Kidney (tissue), 14 donors: ENCODE data around the gene TMEM205. TPM values are rescaled to one million over a fixed set of nuclear protein-coding genes. Genes with fewer than 3 reads are reported as not detected.

Experiments used
- DNase-seq, 5 donors: peaks; one replicate each; pipeline ENCODE4 v3.0.0-alpha.2; 2013 to 2020
- FAIRE-seq: peaks from 2 replicates; lab custom pipeline; 2012; peaks lifted over from hg19 to GRCh38; lab: Jason Lieb, UNC
- H3K27ac ChIP-seq, 2 donors: one replicate each; pipeline ENCODE4 v1.7.0; 2013; ENCODE audit warnings: low read depth in 2 of 2, low read length in 2 of 2, inconsistent platforms in 1 of 2
- H3K27me3 ChIP-seq: one replicate; pipeline ENCODE4 v1.7.1; 2013; ENCODE audit warnings: low read length, inconsistent platforms; ENCODE audit not compliant: control insufficient read depth, insufficient read depth
- H3K36me3 ChIP-seq, 3 donors: one replicate each; pipeline versions ENCODE4 v1.7.0 to v1.7.1; 2013; ENCODE audit warnings: low read length in 3 of 3, control low read depth in 1 of 3, inconsistent platforms in 1 of 3; ENCODE audit not compliant: insufficient read depth in 3 of 3, control insufficient read depth in 2 of 3
- H3K4me1 ChIP-seq, 3 donors: one replicate each; pipeline versions ENCODE4 v1.7.0 to v1.7.1; 2013; ENCODE audit warnings: low read length in 3 of 3, inconsistent platforms in 1 of 3, low read depth in 1 of 3; ENCODE audit not compliant: control insufficient read depth in 2 of 3, insufficient read depth in 2 of 3
- H3K4me3 ChIP-seq, 3 donors: one replicate each; pipeline versions ENCODE4 v1.7.0 to v1.8.1; 2013; ENCODE audit warnings: low read length in 3 of 3, control low read depth in 1 of 3, inconsistent platforms in 1 of 3
- H3K9ac ChIP-seq, 3 donors: one replicate each; pipeline versions ENCODE4 v1.7.0 to v1.7.1; 2013; ENCODE audit warnings: low read length in 3 of 3, control low read depth in 1 of 3, inconsistent platforms in 1 of 3
- H3K9me3 ChIP-seq, 3 donors: one replicate each; pipeline versions ENCODE4 v1.7.0 to v1.7.1; 2013; ENCODE audit warnings: low read length in 3 of 3, control low read depth in 1 of 3, inconsistent platforms in 1 of 3; ENCODE audit not compliant: control insufficient read depth in 2 of 3, insufficient read depth in 1 of 3
- intact Hi-C: fragments of 100-400 bp; cut with DNase I; formaldehyde crosslinking; loops from one replicate; pipeline ENCODE4 v1.11.1; 2022
- polyA plus RNA-seq: library from polyadenylated mRNA; stranded (reverse); fragments of 350-450 nt; fragmentation: Illumina TruSeq; extraction: RNeasy Lipid Tissue Mini Kit (QIAGEN cat#74804); gene quantifications from one replicate; pipeline ENCODE4 v1.2.3, GENCODE V29; 2014; ENCODE audit warnings: low read depth, low replicate concordance; ENCODE audit not compliant: insufficient read depth
- total RNA-seq: library from RNA; stranded (reverse); fragmentation: NEBNext Ultra II Directional; extraction: Animal tissue kit (Norgen Biotek cat#: 25700); gene quantifications from one replicate; pipeline ENCODE4 v1.2.1, GENCODE V29; 2021
- TF ChIP-seq, protein P1 (sequence below): IDR thresholded peaks from 3 replicates; pipeline ENCODE4 v1.5.1; 2012; ENCODE audit warnings: mild to moderate bottlenecking, moderate library complexity, borderline replicate concordance; ENCODE audit not compliant: insufficient read depth; ENCODE audit errors: extremely low read depth
- donor health status: control.
- donor health status: control.
- donor health status: control.
- donor health status: control.
- donor health status: control.
- donor health status: DM: yes; HTN: yes; CAD: no.
- donor health status: Normal renal cell carcinoma (clear cell type).

Gene TMEM205
- total and polyA plus RNA-seq, 2 donors from 2014 or later: 150 to 417 TPM

- Histone ChIP-seq H3K4me3 (no peak overlapping the region), H3K4me1 (no peaks in the 10 kb centered on the region), H3K27me3 (no peaks in the 10 kb centered on the region), H3K9ac (no peak overlapping the region), H3K36me3 (no peaks in the 10 kb centered on the region), H3K27ac (no peak overlapping the region), H3K9me3 (no peaks in the 10 kb centered on the region)
- TF ChIP-seq, protein P1, sequence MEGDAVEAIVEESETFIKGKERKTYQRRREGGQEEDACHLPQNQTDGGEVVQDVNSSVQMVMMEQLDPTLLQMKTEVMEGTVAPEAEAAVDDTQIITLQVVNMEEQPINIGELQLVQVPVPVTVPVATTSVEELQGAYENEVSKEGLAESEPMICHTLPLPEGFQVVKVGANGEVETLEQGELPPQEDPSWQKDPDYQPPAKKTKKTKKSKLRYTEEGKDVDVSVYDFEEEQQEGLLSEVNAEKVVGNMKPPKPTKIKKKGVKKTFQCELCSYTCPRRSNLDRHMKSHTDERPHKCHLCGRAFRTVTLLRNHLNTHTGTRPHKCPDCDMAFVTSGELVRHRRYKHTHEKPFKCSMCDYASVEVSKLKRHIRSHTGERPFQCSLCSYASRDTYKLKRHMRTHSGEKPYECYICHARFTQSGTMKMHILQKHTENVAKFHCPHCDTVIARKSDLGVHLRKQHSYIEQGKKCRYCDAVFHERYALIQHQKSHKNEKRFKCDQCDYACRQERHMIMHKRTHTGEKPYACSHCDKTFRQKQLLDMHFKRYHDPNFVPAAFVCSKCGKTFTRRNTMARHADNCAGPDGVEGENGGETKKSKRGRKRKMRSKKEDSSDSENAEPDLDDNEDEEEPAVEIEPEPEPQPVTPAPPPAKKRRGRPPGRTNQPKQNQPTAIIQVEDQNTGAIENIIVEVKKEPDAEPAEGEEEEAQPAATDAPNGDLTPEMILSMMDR: no peak
- DNase-seq (no peak), FAIRE-seq (no peak)
- intact Hi-C loops: no loop called here
Measured at GRCh38 chr19:11367528-11367927, 21.5 kb upstream of the TMEM205 start.

GRCh38 chr19:11365557-11366117 is 19.6 kb upstream of the TMEM205 start:
- H3K36me3 ChIP-seq: no peaks in the 10 kb centered on the region
- no peak overlapping the region for H3K27ac ChIP-seq
- no peak overlapping the region for H3K4me3 ChIP-seq
- H3K4me1 ChIP-seq: no peaks in the 10 kb centered on the region
- H3K27me3 ChIP-seq: no peaks in the 10 kb centered on the region
- TF ChIP-seq, protein P1: no peak
- DNase-seq: no peak
- no peaks in the 10 kb centered on the region for H3K9me3 ChIP-seq
- intact Hi-C loops: no loop called here
- FAIRE-seq: no peak
- no peak overlapping the region for H3K9ac ChIP-seq

- FAIRE-seq: no peak
Measured at GRCh38 chr19:11364935-11365334, 18.9 kb upstream of the TMEM205 start.

More at GRCh38 chr19:11364935-11365334, 18.9 kb upstream of the TMEM205 start:
- H3K27ac ChIP-seq: no peak overlapping the region
- TF ChIP-seq, protein P1: no peak
- H3K9ac ChIP-seq: no peak overlapping the region
- no peaks in the 10 kb centered on the region for H3K4me1 ChIP-seq
- DNase-seq: no peak
- H3K36me3 ChIP-seq: no peaks in the 10 kb centered on the region
- H3K9me3 ChIP-seq: no peaks in the 10 kb centered on the region
- no peak overlapping the region for H3K4me3 ChIP-seq
- no peaks in the 10 kb centered on the region for H3K27me3 ChIP-seq
- intact Hi-C loops: no loop called here
